GM11168 (cell line): ENCODE results near the gene GFOD1.

Experiments
- in situ Hi-C: fragments of 300-500 bp; cut with MboI; formaldehyde crosslinking; loops from one replicate; pipeline ENCODE4 v1.12.0; 2022; ENCODE audit warnings: low sequenced_read_pairs; ENCODE audit not compliant: unreplicated experiment

Gene GFOD1

DNA sequence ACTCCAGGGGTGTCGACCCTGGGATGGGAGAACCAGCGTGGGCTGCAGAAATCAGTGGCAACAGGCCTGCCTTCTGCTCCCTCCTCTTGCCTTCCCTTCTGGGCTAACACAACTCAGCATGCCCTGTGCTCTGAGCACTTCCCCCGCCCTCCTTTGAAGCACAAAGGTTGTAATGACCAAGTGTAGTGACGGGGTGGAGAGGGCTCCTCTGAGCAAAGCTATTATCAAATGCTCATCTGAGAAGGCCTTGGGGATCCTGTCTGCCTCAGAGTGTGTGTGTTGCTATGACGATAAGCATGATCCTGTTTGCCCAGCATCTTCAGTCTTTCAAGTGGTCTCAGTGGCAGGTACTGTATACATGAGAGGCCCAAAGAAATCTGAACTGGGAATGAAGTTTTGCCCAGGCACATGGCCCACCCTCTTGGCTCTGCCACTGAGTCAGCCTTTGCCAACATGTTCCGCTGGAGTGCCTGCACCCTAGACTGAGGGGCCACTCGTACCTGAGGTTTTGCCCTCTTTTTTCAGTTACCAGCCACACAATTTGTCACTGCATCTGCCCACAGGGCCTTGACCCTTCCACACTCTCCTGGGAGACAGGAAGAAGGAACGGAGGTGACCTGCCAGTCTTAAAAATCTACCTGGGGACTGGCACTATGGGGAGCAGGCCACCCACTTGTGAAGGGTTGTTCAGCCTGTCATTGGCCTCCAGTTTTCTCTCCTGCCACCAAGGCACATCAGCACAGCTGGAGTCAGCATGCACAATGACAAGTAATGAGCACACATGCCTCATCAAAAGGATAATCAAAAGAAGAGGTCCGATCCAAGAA lies 74.5 kb downstream of the GFOD1 start:
- in situ Hi-C loops, result no loop called here

DNA sequence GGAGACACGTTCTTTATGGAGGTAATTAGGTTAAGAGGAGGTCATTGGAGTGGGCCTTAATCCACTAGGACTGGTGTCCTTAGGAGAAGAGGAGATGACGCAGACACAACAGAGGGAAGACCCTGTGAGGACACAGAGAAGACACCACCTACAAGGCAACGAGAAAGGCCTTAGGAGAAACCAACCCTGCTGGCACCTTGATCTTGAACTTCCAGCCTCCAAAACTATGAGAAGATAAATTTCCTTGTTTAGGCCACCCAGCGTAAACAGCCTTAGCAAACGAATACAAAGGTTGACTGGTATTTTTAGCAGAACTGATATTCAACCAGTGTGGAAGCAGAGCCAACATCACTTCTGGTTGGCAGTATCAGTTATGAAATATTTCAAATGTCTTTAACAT lies 75.2 kb downstream of the GFOD1 start:
- in situ Hi-C loops, result no loop called here

DNA sequence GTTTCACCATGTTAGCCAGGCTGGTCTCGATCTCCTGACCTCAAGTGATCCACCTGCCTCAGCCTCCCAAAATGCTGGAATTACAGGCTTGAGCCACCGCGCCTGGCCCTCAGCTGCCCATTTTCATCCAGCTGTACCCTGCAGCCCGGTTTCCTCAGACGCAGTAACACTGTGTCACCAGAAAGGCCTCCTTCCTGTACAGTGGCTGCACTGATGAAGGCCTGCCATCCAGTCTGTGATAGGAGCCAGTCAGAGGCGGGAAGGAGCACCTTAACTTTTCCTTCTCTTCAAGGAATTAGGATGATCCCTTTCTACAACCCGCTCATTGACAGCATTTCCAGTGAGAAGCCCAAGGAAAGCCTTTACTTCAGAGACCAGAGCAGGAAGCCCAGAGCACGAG lies 75.9 kb downstream of the GFOD1 start:
- in situ Hi-C loops, result no loop called here

DNA sequence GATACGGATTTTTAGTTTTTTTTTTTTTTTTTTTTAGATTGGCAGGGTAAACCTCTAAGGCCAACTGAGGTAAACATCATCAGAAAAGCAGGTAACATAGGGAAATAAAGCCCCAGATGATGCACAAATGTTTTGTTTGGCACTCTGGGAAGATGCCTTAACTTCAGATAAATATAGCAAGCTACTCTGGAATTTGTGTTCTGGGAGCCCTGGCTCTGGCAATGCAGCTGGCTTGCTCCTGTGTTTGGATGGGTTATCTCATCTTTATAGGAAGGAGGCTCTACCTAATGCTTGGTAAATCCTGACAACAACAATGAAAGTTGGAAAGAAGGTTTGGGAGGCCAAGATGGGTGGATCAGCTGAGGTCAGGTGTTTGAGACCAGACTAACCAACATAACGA lies 77.4 kb downstream of the GFOD1 start:
- in situ Hi-C loops, result no loop called here

DNA sequence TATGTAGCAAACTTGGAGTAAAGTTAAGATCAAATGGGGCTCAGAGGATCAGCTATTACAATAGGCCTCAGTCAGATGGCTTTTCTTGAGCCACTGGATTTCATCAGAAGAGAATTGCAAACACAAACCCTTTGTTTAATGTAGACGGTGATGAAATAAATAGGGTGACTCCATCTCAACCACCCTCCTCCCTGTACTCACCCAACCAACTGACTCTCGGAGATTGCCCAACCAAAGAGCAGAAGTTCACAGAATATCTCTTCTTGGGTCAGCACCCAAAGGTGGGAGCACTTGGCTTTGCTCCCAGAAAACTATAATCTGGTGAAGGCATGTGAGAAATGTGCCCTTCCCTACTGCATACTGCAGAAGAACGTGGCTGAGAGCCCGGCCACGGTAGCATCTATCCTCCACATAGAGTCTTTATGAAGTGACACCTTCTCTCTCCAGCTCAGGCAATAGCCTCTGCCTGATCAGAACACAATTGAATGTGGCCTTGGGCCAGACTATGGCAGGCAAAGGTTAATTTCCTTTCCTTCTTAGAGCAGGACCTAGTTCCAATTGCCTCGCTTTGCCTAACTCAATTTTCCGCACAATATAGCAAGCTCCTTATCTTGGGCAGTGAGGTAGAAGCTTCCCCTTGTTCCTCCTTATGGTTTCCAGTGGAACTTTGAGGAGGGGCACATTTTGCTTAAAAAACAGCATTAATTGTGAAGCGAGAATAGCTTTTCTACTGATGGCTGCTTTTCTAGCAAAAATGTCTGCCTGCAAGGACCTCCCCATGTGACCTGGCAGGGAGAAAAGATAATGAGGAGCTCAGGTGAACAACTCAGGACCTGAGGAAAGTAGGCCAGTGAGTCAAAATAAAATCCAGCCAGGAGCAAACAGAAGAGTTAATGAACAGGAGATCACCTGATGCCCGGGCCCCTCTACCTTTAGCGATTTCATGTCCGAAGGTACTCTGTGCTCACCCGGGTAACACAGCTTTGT lies 79.4 kb downstream of the GFOD1 start:
- in situ Hi-C loops, result no loop called here

DNA sequence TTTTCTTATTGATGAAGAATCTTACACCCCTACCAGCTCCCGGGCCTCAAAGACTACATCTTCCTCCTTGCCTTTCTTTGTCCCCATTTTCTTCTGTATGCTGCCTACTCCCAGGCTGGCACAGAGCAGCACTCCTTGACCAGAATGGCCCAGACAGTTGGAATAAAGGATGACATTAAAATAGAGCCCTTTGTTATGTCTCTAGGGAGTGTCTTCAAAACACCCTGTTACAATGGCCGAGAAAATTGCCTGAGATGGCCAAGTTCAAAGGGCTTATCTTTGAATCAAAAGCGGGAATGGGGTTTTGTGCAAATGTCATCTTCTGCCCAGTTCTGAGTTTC lies 80.1 kb downstream of the GFOD1 start:
- in situ Hi-C loops, result no loop called here

DNA sequence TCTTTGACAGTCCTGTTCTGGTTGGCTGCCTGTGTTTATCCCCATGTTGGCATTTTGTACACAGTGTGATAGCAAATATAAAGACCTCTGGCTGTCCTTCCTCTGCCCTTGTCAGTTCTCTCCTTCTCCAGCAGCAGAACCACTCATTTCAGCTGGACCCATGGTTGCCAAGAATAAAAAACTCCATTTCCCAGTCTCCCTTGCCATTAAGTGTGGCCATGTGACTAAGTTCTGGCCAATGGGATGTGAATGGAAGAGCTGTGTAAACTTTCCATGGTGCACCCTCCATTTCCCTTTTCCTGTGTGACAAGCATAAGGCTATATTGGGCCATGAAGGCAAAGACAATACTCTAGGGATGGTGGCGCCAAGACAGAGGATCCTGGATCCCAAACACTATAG lies 80.6 kb downstream of the GFOD1 start:
- in situ Hi-C loops, result no loop called here

DNA sequence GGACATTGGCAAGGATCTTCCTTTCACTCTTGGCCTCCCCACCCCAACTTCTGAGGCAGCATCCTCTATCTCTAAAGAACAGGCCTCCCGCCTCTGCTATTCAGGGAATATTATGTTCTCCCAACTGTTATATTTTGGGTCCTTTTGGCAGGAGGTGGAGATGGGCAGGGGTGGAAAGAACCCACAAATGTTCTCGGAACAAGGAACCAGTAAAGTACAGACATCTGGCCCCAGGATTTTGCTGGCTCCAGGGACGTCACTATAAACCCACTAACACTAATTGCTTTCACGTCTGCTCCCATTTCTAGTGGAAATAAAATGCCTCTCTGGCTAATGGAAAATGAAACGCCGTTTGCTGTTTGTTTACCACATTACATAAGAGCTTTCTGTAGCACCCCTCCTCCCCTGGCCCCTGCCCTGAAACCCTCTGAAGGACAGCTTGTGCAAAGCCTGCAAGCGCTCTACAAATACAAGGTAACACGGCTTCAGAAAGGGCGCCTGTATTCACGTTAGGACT lies 81.4 kb downstream of the GFOD1 start:
- in situ Hi-C loops, result no loop called here

DNA sequence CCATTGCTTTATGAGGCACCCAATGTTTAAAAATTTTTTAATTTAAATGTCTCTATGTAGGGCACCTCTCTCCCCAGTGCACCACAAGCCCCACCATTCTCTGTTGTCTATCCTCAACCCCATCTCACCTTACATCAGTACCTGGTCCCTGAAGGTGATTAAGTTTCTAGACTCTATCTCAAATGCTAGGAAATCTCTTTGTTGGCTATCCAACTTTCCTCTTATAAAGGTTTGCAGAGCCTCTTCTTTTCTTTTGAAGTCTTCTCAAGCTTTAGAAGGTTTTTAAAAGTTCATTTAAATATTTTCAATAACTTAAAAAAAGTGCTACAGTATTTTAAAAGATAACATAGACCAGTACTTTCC lies 82.5 kb downstream of the GFOD1 start:
- in situ Hi-C loops, result no loop called here

DNA sequence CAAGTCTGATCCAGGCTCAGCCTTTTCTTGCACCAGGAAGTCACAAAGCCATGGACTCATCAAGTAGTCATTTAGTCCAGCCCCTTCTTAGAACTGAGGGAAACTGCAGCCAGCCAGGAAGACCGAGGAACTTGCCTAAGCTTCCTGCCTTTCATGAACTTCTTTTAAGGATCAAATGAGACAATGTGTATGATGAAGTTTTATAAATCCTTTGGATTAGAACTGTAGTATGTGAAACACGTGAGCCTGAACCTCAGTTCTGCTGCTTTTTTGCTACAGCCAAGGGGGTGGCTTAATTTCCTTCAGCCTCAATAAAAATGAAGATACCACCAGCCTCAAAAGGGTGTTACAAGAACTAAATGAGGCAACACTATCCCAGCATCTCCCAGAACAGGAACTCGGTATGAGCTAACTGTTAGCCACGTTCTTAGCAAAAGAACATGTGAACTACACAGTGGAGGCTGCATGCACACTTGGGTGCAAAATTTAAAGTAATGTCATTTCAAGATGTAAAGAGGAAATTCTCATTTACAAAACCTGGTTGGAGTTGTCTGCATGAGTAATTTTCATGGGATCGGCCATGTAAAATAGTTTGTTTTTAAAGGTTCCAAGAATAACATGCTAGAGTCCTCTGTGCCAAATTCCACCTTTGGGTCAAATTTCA lies 83.0 kb downstream of the GFOD1 start:
- in situ Hi-C loops, result no loop called here

DNA sequence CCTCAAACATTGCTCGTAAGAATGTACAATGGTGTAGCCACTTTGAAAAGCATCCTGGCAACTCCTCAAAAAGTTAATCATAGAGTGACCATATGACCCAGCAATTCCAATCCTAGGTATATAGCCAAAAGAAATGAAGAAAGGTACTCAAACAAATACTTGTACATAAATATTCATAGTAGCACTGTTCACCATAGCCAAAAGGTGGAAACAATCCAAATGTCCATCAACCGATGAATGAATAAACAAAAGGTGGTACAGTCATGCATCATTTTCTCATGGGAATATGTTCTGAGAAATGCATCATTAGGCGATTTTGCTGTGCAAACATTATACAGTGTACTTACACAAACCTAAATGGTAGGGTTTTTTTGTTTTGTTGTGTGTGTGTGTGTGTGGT lies 84.7 kb downstream of the GFOD1 start:
- in situ Hi-C loops, result no loop called here

DNA sequence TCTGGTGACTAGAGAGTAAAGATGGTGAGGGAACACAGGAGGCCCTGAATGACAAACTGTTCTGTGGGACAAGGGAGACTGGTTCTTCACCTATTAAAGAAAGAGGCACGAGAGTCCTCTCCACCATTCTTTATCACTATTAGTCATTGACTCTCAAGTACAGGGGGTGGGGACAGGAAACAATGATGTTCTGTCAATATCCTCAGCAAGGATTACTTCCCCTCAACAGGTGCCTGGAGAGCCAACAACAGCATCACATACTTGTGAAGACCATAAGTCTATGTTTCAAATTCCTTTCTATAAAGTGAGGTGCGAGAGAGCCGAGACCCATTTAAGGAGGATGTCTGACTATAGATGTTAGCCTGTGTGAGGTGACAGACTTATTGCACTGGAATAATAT lies 86.6 kb downstream of the GFOD1 start:
- in situ Hi-C loops, result no loop called here

DNA sequence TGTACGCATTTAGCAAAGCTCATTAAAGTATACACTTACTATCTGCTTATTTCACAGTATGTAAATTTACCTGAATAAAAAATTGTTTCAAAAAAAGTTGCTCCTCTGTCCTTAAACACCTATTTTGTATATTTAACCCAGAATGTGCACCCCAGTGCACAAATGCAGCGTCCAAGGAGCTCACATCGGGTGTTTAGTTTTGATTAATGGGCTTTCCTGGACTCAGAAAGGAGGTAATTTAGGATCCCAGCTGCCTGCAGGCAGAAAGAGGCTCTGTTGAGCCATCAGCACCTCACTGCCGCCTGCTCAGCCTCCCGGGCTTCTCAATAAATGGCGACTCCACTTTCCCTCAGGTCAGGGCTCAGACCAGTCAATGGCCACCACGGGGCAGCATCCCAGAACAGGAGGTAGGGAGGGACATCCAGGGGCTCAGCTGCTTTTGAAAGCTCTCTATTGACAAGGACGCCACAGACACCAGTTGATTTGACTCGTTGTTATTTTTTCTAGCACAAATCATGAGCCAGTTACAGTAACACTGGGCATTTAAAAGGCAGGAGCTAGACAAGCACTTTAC lies 88.9 kb downstream of the GFOD1 start:
- in situ Hi-C loops, result no loop called here

DNA sequence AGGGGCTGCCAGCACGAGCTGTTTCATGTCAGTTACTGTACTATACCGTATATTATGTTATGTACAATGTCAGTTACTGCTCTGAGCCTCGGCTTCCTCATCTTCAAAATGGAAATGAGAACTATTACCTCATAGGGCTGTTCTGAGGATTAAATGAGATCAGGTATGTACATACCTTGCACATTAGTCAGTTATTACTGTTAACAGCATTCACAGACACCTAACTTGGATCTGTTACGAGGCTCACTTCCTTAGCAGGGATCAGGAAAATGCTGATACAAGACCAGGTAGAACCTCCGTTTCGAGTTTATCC lies 89.4 kb downstream of the GFOD1 start:
- in situ Hi-C loops, result no loop called here

DNA sequence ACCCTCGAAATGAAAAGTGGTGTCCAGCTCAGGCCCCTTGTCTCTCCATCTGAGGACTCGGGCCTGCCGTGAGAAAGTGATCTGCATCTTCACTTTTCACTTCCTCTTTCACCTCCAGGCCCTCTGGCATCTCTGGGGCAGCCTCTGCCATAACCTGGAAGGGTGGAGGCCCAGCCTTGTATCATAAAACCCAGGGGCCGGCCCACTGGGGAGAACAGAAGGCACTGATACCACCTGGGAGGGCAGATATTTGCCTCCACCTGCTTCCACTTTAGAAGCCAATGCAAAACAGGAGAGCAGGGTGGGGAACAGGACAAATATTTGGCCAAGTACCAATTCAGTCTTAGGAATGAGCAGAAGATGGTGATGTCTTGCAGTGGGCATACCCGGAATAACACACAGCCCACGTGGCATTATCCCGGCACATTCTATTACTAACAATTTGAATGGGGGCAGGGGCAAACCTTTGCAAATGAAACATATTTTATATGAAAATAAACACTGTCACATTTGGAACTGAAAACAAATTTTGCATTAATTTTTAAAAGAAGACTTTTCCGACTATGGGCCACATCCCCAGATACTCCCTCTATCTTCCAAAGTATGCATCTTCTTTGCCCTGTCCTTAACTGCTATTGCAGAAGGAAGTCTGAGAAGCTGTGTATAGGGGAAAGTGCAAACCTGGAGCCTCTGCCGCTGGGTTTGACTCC lies 89.9 kb downstream of the GFOD1 start:
- in situ Hi-C loops, result no loop called here

DNA sequence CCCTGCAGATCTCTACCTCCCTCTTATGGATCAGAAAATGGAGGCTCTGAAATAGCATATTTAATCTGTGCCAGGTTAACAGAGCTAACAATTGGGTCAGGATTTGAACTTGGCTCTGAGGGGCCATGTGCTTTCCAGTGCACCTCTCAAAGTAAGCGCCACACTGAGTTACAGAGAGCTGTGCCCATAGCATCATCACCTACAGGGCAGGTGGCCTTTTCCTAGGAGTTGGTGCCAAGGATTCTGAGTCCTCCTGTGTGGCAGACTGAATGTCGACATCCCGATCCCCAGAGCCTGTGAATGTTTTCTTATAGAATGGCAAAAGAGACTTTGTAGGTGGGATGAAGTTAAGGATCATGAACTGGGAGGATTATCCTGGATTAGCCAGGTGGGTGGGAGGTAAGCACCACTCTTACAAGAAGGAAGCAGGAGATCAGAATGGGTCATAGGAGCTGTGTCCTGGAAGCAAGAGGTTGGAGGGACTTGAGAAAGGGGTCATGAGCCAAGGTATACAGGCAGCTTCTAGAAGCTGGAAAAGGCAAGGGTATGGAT lies 91.1 kb downstream of the GFOD1 start:
- in situ Hi-C loops, result no loop called here

DNA sequence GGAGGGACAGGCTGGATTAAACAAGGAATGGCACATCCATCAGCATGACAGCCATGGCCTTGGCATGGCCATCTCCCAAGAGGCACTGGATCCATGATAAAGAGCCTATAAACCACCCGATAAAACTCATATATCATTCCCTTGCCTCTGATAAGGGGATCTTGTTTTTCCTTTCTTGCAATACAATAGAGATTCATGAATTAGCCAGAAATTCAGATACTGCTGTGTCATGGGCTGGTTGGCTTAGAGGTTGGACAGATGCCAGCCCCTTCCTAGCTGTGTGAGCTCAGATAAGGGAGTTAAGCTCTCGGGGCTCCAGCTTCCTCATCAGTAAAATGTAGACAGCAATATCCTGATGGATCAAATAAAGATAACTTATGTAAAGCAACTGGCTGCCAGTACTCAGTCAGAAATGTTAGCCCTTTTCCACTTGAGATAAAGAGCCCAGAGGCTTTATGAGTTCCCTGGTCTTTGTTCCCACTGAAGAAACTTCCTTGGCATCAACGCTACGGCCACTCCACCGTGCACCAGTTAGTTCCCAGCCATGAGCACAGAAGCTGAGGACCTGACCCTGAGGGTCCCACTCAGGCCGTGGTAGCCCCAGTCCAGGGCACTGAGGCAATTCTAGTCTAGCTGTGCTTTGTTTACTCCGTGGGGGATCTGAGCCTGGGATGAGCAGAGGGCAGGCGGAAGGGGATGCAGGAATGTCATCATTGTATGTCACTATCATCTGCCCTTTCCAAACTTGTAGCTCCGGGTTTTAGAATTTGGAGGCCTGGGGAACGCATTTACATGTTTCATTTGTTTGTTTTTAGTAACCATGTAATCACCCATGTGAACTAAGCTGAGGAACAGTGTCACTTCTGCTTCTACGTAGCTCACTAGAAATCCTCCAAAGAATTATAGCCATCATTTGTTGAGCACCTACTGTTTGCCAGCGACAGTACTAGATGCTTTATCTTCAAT lies 91.8 kb downstream of the GFOD1 start:
- in situ Hi-C loops, result no loop called here

DNA sequence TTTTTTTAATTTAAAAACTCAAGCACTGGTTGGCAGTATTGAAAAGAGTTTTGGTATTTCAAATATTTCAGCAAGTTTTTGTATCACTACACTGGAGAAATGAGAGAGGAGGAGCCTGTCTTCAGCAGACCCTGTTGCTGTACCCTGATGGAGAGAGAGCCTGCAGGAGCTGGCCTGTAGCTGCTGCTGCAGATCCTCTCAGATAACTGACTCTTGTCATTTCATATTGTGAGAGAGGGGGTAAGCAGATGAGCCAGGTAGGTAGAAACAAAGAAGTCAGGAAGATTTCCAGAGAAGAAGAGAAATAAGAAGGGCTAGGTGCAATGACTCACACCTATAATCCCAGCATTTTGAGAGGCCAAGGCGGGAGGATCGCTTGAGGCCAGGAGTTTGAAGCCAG lies 94.9 kb downstream of the GFOD1 start:
- in situ Hi-C loops, result no loop called here

DNA sequence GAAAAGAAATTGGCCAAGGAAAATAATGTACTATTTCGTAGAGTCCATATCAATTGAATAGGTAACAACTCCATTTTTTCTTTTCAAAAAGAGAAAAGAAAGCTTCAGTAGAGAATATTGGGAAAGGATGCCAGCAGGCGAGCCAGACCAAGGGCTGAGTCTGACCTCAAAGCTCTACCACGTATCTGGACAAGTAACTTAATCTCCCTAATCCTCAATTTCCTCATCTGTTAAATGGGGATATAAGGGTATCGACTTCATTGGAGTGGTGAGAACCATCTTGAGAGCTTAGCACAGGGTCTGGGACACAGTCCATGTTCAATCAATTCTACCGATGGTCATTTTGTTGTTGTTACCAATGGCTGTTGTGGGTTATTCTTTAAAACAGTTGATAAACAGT lies 95.9 kb downstream of the GFOD1 start:
- in situ Hi-C loops, result no loop called here
